HG03558 (cell line): ENCODE data around the gene MBD3.

Experiments used
- ATAC-seq: cut with Tn5 transposase; IDR thresholded peaks from one replicate; pipeline ENCODE4 v1.9.1; 2021; ENCODE audit warnings: moderate number of reproducible peaks; ENCODE audit not compliant: unreplicated experiment; ENCODE audit errors: extremely low read depth

The MBD3 gene

DNA sequence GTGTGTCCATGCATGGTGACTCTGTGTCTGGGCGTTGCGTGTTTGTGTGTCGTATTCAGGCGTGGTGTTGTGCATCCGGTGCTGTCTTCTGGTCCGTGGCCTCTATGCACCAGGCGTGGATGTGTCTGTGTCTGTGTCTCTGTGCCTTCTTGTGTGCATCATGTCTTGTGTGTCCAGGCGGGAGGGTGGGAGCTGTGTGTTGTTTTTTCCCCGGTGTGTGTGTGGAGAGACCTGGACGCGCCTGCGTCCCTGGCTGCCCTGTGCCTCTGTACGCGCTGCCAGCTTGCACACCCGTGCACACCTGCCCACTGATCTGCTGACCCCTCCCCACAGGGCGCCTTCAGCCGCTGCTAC lies 67.7 kb downstream of the MBD3 start:
- no peak for ATAC-seq

DNA sequence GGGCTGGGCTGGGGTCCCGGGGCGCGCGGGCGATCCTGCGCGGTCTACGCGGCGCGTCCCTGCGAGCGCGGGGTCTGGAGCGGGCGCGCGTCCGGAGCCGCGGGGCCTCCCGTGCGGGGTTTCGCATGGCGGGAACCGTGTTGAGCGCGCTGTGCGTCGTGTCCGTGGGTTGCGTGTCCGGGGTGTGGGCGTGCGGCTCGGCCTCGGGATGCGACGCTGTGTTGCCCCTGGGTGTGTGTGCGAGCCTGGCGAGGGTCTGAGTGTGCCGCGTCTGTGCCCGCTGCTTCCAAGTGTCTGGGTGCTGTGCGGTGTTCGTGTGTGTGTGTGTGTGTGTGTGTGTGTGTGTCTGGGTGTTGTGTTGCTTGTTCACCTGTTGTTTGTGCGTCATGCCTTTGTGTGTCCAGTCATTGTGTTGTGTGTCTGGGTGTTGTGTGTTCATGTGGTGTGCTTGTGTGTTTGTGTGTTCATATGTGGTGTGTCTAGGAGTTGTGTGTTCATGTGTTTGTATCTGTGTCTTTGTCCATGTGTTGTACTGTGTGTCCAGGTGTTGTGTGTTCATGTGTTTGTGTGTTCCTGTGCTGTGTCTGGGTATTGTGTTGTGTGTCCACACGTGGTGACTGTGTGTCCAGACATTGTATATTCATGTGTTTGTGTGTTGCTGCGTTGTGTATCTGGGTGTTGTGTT lies 68.2 kb downstream of the MBD3 start:
- no peak for ATAC-seq
